ENCODE results near the gene LHX5.

LHX5 gene

GRCh38 chr12:113514602-113515001, 42.9 kb upstream of the LHX5 start:
- H4K20me1 ChIP-seq (ENCODE audit: low read depth, low read length), result no peaks in the 10 kb centered on the region
- no peak for TF ChIP-seq EZH2phosphoT487 (conservative IDR thresholded peaks at IDR 0.05; ENCODE audit: low read length)
- TF ChIP-seq CTCF (IDR thresholded peaks at IDR 0.05; ENCODE audit: insufficient read depth, low read length, poor library complexity, severe bottlenecking), result no peak
- H3K79me2 ChIP-seq (ENCODE audit: insufficient read depth, low read length), result no peaks in the 10 kb centered on the region
- no peaks in the 10 kb centered on the region for H3K27me3 ChIP-seq (ENCODE audit: low read length)
- no peak overlapping the region for H3K27ac ChIP-seq (ENCODE audit: low read depth, low read length)
- H3K36me3 ChIP-seq (ENCODE audit: low read length), result no peaks in the 10 kb centered on the region
- no peaks in the 10 kb centered on the region for H3F3A ChIP-seq (ENCODE audit: insufficient read depth)
- H3K4me2 ChIP-seq (ENCODE audit: low read depth, low read length, poor library complexity, severe bottlenecking), result no peak overlapping the region
- no peaks in the 10 kb centered on the region for H3K9me2 ChIP-seq (replicated peaks; ENCODE audit: insufficient read depth, low read length)
- no peak overlapping the region for H3K9ac ChIP-seq (ENCODE audit: low read length)
- no peaks in the 10 kb centered on the region for H3K9me3 ChIP-seq (ENCODE audit: insufficient read depth, low read length)
- H2AFZ ChIP-seq (ENCODE audit: low read depth, low read length, severe bottlenecking), result no peak overlapping the region
- no peak overlapping the region for H3K4me3 ChIP-seq (ENCODE audit: insufficient read depth, low read length, poor library complexity, severe bottlenecking)

- H3K9me2 ChIP-seq (replicated peaks; ENCODE audit: insufficient read depth, low read length), result no peaks in the 10 kb centered on the region
- H3K4me3 ChIP-seq (ENCODE audit: insufficient read depth, low read length, poor library complexity, severe bottlenecking), result no peak overlapping the region
Observed at GRCh38 chr12:113512568-113512967, 40.9 kb upstream of the LHX5 start.

GRCh38 chr12:113506867-113507266, 35.2 kb upstream of the LHX5 start:
- Histone ChIP-seq H3K4me2 (ENCODE audit: low read depth, low read length, poor library complexity, severe bottlenecking) (no peak overlapping the region), H3K79me2 (ENCODE audit: insufficient read depth, low read length) (no peaks in the 10 kb centered on the region), H3K36me3 (ENCODE audit: low read length) (no peaks in the 10 kb centered on the region), H3K27ac (ENCODE audit: low read depth, low read length) (no peak overlapping the region), H3F3A (ENCODE audit: insufficient read depth) (no peaks in the 10 kb centered on the region), H3K9ac (ENCODE audit: low read length) (no peak overlapping the region), H3K27me3 (ENCODE audit: low read length) (no peaks in the 10 kb centered on the region), H2AFZ (ENCODE audit: low read depth, low read length, severe bottlenecking) (no peak overlapping the region), H3K9me2 (replicated peaks; ENCODE audit: insufficient read depth, low read length) (no peaks in the 10 kb centered on the region), H4K20me1 (ENCODE audit: low read depth, low read length) (no peaks in the 10 kb centered on the region), H3K4me3 (ENCODE audit: insufficient read depth, low read length, poor library complexity, severe bottlenecking) (no peak overlapping the region), H3K9me3 (ENCODE audit: insufficient read depth, low read length) (no peaks in the 10 kb centered on the region)
- TF ChIP-seq EZH2phosphoT487 (conservative IDR thresholded peaks at IDR 0.05; ENCODE audit: low read length), result no peak

More at GRCh38 chr12:113512568-113512967, 40.9 kb upstream of the LHX5 start:
- Histone ChIP-seq H3K27ac (ENCODE audit: low read depth, low read length) (no peak overlapping the region), H3K79me2 (ENCODE audit: insufficient read depth, low read length) (no peaks in the 10 kb centered on the region), H3K9ac (ENCODE audit: low read length) (no peak overlapping the region), H3K4me2 (ENCODE audit: low read depth, low read length, poor library complexity, severe bottlenecking) (no peak overlapping the region), H3F3A (ENCODE audit: insufficient read depth) (no peaks in the 10 kb centered on the region), H4K20me1 (ENCODE audit: low read depth, low read length) (no peaks in the 10 kb centered on the region), H3K9me3 (ENCODE audit: insufficient read depth, low read length) (no peaks in the 10 kb centered on the region), H3K27me3 (ENCODE audit: low read length) (no peaks in the 10 kb centered on the region), H2AFZ (ENCODE audit: low read depth, low read length, severe bottlenecking) (no peak overlapping the region), H3K36me3 (ENCODE audit: low read length) (no peaks in the 10 kb centered on the region)
- TF ChIP-seq CTCF (IDR thresholded peaks at IDR 0.05; ENCODE audit: insufficient read depth, low read length, poor library complexity, severe bottlenecking) (no peak), EZH2phosphoT487 (conservative IDR thresholded peaks at IDR 0.05; ENCODE audit: low read length) (no peak)

- no peak overlapping the region for H3K27ac ChIP-seq (ENCODE audit: low read depth, low read length)
- no peaks in the 10 kb centered on the region for H3K27me3 ChIP-seq (ENCODE audit: low read length)
- no peaks in the 10 kb centered on the region for H3K9me3 ChIP-seq (ENCODE audit: insufficient read depth, low read length)
- H3K36me3 ChIP-seq (ENCODE audit: low read length), result no peaks in the 10 kb centered on the region
- no peaks in the 10 kb centered on the region for H3F3A ChIP-seq (ENCODE audit: insufficient read depth)
- no peak for TF ChIP-seq EZH2phosphoT487 (conservative IDR thresholded peaks at IDR 0.05; ENCODE audit: low read length)
- TF ChIP-seq CTCF (IDR thresholded peaks at IDR 0.05; ENCODE audit: insufficient read depth, low read length, poor library complexity, severe bottlenecking), result no peak
- H3K79me2 ChIP-seq (ENCODE audit: insufficient read depth, low read length), result no peaks in the 10 kb centered on the region
- H3K9ac ChIP-seq (ENCODE audit: low read length), result no peak overlapping the region
- H2AFZ ChIP-seq (ENCODE audit: low read depth, low read length, severe bottlenecking), result no peak overlapping the region
- H3K4me2 ChIP-seq (ENCODE audit: low read depth, low read length, poor library complexity, severe bottlenecking), result no peak overlapping the region
- no peaks in the 10 kb centered on the region for H4K20me1 ChIP-seq (ENCODE audit: low read depth, low read length)
- no peak overlapping the region for H3K4me3 ChIP-seq (ENCODE audit: insufficient read depth, low read length, poor library complexity, severe bottlenecking)
- H3K9me2 ChIP-seq (replicated peaks; ENCODE audit: insufficient read depth, low read length), result no peaks in the 10 kb centered on the region
Observed at GRCh38 chr12:113505941-113506340, 34.3 kb upstream of the LHX5 start.

Measured in SU-DHL-6 (cell line).